Left ventricle myocardium inferior (tissue), 1 donor: ENCODE results near the gene JAML. TPM values are rescaled to one million over a fixed set of nuclear protein-coding genes. Genes with fewer than 3 reads are reported as not detected.
A peak's percentile ranks its signal among the peaks of the same experiment; 100 is the strongest.

Source experiments
- DNase-seq: peaks from one replicate; pipeline ENCODE4 v3.0.0-alpha.2; 2020
- H3K27ac ChIP-seq: fragments of 200-600 bp; replicated peaks from 2 replicates; pipeline ENCODE4 v1.8.0; 2021
- H3K27me3 ChIP-seq: fragments of 200-600 bp; 2 replicates; pipeline ENCODE4 v1.8.0; 2021; ENCODE audit warnings: low read depth
- H3K36me3 ChIP-seq: fragments of 200-600 bp; 2 replicates; pipeline ENCODE4 v1.8.0; 2021
- H3K4me1 ChIP-seq: fragments of 200-600 bp; 2 replicates; pipeline ENCODE4 v1.8.0; 2021
- H3K4me3 ChIP-seq: fragments of 200-600 bp; 2 replicates; pipeline ENCODE4 v1.8.0; 2021; ENCODE audit warnings: mild to moderate bottlenecking, moderate library complexity
- H3K9me3 ChIP-seq: fragments of 200-600 bp; replicated peaks from 2 replicates; pipeline ENCODE4 v1.8.0; 2021
- CTCF ChIP-seq: fragments of 200-600 bp; IDR thresholded peaks from 2 replicates; pipeline ENCODE4 v1.8.0; 2021; ENCODE audit warnings: antibody characterized with exemption, mild to moderate bottlenecking, borderline replicate concordance
- intact Hi-C: fragments of 100-400 bp; cut with micrococcal nuclease; formaldehyde crosslinking; loops from one replicate; pipeline ENCODE4 v1.11.0; 2022
- total RNA-seq: library from RNA; stranded (reverse); fragmentation: NEBNext Ultra II Directional; extraction: Animal tissue kit (Norgen Biotek cat#: 25700); gene quantifications from one replicate; pipeline ENCODE4 v1.2.1, GENCODE V29; 2021
- donor health status: DM: no; HTN: yes; CAD: no; lungs with severe emphysema.

The JAML gene
- total RNA-seq, 1 donor from 2014 or later, result 2.9 TPM

GRCh38 chr11:118226781-118227180 lies 2.0 kb upstream of the JAML start:
- Histone ChIP-seq H3K27me3 (peaks cover 11% of the 10 kb centered on the region), H3K36me3 (no peaks in the 10 kb centered on the region), H3K9me3 (no peaks in the 10 kb centered on the region), H3K4me1 (no peaks in the 10 kb centered on the region), H3K4me3 (no peak overlapping the region), H3K27ac (no peak overlapping the region)
- intact Hi-C loops, result no loop called here
- no peak for DNase-seq
- TF ChIP-seq CTCF, result no peak

- H3K4me1 ChIP-seq, result no peaks in the 10 kb centered on the region
- H3K27me3 ChIP-seq, result peaks cover 16% of the 10 kb centered on the region
- intact Hi-C loops, result no loop called here
- H3K4me3 ChIP-seq, result no peak overlapping the region
- H3K36me3 ChIP-seq, result no peaks in the 10 kb centered on the region
- TF ChIP-seq CTCF, result no peak
- H3K9me3 ChIP-seq, result no peaks in the 10 kb centered on the region
- DNase-seq, result no peak
- H3K27ac ChIP-seq, result no peak overlapping the region
These were observed 1.5 kb upstream of the JAML start for GRCh38 chr11:118226296-118226695.

- no peak for DNase-seq
- Histone ChIP-seq H3K36me3 (no peaks in the 10 kb centered on the region), H3K27ac (peak overlapping the region; percentile 18), H3K4me1 (no peaks in the 10 kb centered on the region), H3K27me3 (peaks cover 21% of the 10 kb centered on the region), H3K9me3 (no peaks in the 10 kb centered on the region), H3K4me3 (peak overlapping the region; percentile 24)
- TF ChIP-seq CTCF, result no peak
- intact Hi-C loops, result no loop called here
These were observed 819 bp downstream of the JAML start for GRCh38 chr11:118223992-118224391.

GRCh38 chr11:118223570-118223969 lies 1.2 kb downstream of the JAML start:
- intact Hi-C loops, result no loop called here
- Histone ChIP-seq H3K4me1 (no peaks in the 10 kb centered on the region), H3K9me3 (no peaks in the 10 kb centered on the region), H3K4me3 (peak overlapping the region; percentile 24), H3K36me3 (no peaks in the 10 kb centered on the region), H3K27ac (peak overlapping the region; percentile 16), H3K27me3 (peaks cover 21% of the 10 kb centered on the region)
- no peak for TF ChIP-seq CTCF
- DNase-seq, result no peak

GRCh38 chr11:118222437-118222836 lies 2.4 kb downstream of the JAML start:
- no peaks in the 10 kb centered on the region for H3K36me3 ChIP-seq
- H3K4me1 ChIP-seq, result no peaks in the 10 kb centered on the region
- H3K27ac ChIP-seq, result no peak overlapping the region
- no peak for TF ChIP-seq CTCF
- intact Hi-C loops, result no loop called here
- H3K9me3 ChIP-seq, result no peaks in the 10 kb centered on the region
- DNase-seq, result no peak
- peaks cover 21% of the 10 kb centered on the region for H3K27me3 ChIP-seq
- H3K4me3 ChIP-seq, result no peak overlapping the region

- no peak overlapping the region for H3K4me3 ChIP-seq
- no peak for DNase-seq
- no peaks in the 10 kb centered on the region for H3K9me3 ChIP-seq
- intact Hi-C loops, result no loop called here
- no peak overlapping the region for H3K27ac ChIP-seq
- no peaks in the 10 kb centered on the region for H3K36me3 ChIP-seq
- H3K4me1 ChIP-seq, result no peaks in the 10 kb centered on the region
- peaks cover 21% of the 10 kb centered on the region for H3K27me3 ChIP-seq
- no peak for TF ChIP-seq CTCF
These were observed 3.4 kb downstream of the JAML start for GRCh38 chr11:118221419-118221818.
